Neuronal stem cell (in vitro differentiated cells): ENCODE data around the gene TOGARAM1.

ENCODE experiments used
- DNase-seq: peaks from one replicate; pipeline ENCODE4 v3.0.0-alpha.2; 2013; ENCODE audit warnings: low spot score
- H2AFZ ChIP-seq: one replicate; pipeline ENCODE4 v1.6.1; 2013; ENCODE audit warnings: mild to moderate bottlenecking, low read length, inconsistent platforms
- H2AK5ac ChIP-seq: 2 replicates; pipeline ENCODE4 v1.6.1; 2013; ENCODE audit warnings: low read depth, mild to moderate bottlenecking, inconsistent platforms, low read length, moderate library complexity, mixed read lengths
- H2BK120ac ChIP-seq: 2 replicates; pipeline ENCODE4 v1.6.1; 2013; ENCODE audit warnings: low read depth, mild to moderate bottlenecking, inconsistent platforms, low read length, moderate library complexity, mixed read lengths
- H2BK12ac ChIP-seq: one replicate; pipeline ENCODE4 v1.6.1; 2013; ENCODE audit warnings: low read length, inconsistent platforms
- H2BK15ac ChIP-seq: 2 replicates; pipeline ENCODE4 v1.6.1; 2013; ENCODE audit warnings: mild to moderate bottlenecking, low read length, inconsistent platforms, mixed read lengths
- H2BK5ac ChIP-seq: one replicate; pipeline ENCODE4 v1.6.1; 2013; ENCODE audit warnings: inconsistent platforms, mild to moderate bottlenecking, low read length, moderate library complexity
- H3K14ac ChIP-seq: one replicate; pipeline ENCODE4 v1.6.1; 2013; ENCODE audit warnings: low read length, inconsistent platforms
- H3K18ac ChIP-seq: 2 replicates; pipeline ENCODE4 v1.6.1; 2013; ENCODE audit warnings: low read length, inconsistent platforms
- H3K23ac ChIP-seq: 2 replicates; pipeline ENCODE4 v1.6.1; 2013; ENCODE audit warnings: low read depth, mild to moderate bottlenecking, mixed read lengths, low read length, inconsistent platforms; ENCODE audit not compliant: poor library complexity
- H3K27ac ChIP-seq: replicated peaks from 3 replicates; pipeline ENCODE4 v1.5.1; 2013; ENCODE audit warnings: low read length, inconsistent platforms
- H3K27me3 ChIP-seq, 3 experiments: 2 replicates each; pipeline ENCODE4 v1.6.1; 2013; ENCODE audit warnings: low read length in 3 of 3, mild to moderate bottlenecking in 2 of 3, inconsistent platforms in 1 of 3, low read depth in 1 of 3, mixed read lengths in 1 of 3, moderate library complexity in 1 of 3; ENCODE audit not compliant: control insufficient read depth in 3 of 3, insufficient read depth in 3 of 3
- H3K36me3 ChIP-seq, 2 donors: replicated peaks in 1 of 2; 2 replicates each; pipeline ENCODE4 v1.6.1; 2013; ENCODE audit warnings: low read length in 2 of 2; ENCODE audit not compliant: control insufficient read depth in 2 of 2, insufficient read depth in 2 of 2
- H3K4ac ChIP-seq: 2 replicates; pipeline ENCODE4 v1.6.1; 2013; ENCODE audit warnings: inconsistent platforms, mild to moderate bottlenecking, low read length, moderate library complexity
- H3K4me1 ChIP-seq, 2 donors: 1 replicate in 1 of 2; 2 replicates in 1 of 2; pipeline ENCODE4 v1.6.1; 2013; ENCODE audit warnings: low read length in 2 of 2, low read depth in 1 of 2; ENCODE audit not compliant: control insufficient read depth in 2 of 2, insufficient read depth in 1 of 2
- H3K4me2 ChIP-seq: one replicate; pipeline ENCODE4 v1.6.1; 2013; ENCODE audit warnings: mild to moderate bottlenecking, low read length, inconsistent platforms; ENCODE audit not compliant: insufficient read depth, poor library complexity, severe bottlenecking
- H3K4me3 ChIP-seq, 2 donors: 2 replicates each; pipeline ENCODE4 v1.5.1; 2013; ENCODE audit warnings: low read length in 2 of 2, mild to moderate bottlenecking in 2 of 2, inconsistent platforms in 1 of 2, moderate library complexity in 1 of 2
- H3K79me1 ChIP-seq: one replicate; pipeline ENCODE4 v1.6.1; 2013; ENCODE audit warnings: low read depth, mild to moderate bottlenecking, inconsistent platforms, low read length, moderate library complexity
- H3K9ac ChIP-seq: one replicate; pipeline ENCODE4 v1.6.1; 2013; ENCODE audit warnings: mild to moderate bottlenecking, low read depth, low read length, inconsistent platforms; ENCODE audit not compliant: poor library complexity
- H3K9me3 ChIP-seq, 2 donors: replicated peaks in 1 of 2; 2 replicates each; pipeline versions ENCODE3 to v1.6.1; 2013; ENCODE audit warnings: low read length in 2 of 2, mild to moderate bottlenecking in 2 of 2, inconsistent platforms in 1 of 2, low read depth in 1 of 2, mixed read lengths in 1 of 2, moderate library complexity in 1 of 2; ENCODE audit not compliant: control insufficient read depth in 2 of 2, insufficient read depth in 1 of 2
- H4K8ac ChIP-seq: one replicate; pipeline ENCODE4 v1.6.1; 2013; ENCODE audit warnings: low read depth, mild to moderate bottlenecking, inconsistent platforms, low read length, moderate library complexity
- H4K91ac ChIP-seq: one replicate; pipeline ENCODE4 v1.6.1; 2013; ENCODE audit warnings: low read length, low read depth, mild to moderate bottlenecking, inconsistent platforms; ENCODE audit not compliant: poor library complexity
- WGBS, 2 donors: extraction: QIAGEN DNeasy Blood & Tissue Kit; methylation state at CpG; one replicate each; pipeline ENCODE4 v1.1.7; 2013; ENCODE audit warnings: missing lambda C conversion rate in 2 of 2, mixed read lengths in 1 of 2; ENCODE audit not compliant: insufficient read length in 2 of 2, insufficient replicate concordance in 1 of 2; ENCODE audit errors: extremely low coverage in 2 of 2; 5-methylcytosine and 5-hydroxymethylcytosine counted together

Gene TOGARAM1

DNA sequence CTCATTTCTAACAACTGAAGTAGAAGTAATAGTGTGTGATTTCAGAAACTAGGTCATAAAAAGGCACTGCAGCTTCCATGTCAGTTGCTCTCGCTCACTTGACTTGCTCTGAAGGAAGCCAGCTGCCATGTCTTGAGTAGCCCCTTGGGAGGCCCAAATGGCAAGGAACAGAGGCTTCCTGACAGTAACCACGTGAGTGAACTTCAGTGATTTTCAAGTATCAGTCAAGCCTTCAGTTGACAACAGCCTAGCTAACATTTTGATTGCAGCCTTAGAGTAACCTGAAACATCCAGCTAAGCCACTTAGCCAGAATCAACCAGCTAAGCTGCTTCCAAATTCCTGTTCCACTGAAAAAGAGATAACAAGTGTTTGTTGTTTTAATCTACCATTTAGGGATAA lies 26.7 kb downstream of the TOGARAM1 start:
- WGBS, 2 donors: no CpG with 5 or more reads among the region's 2 CpGs
- Histone ChIP-seq H2AFZ (no peak overlapping the region), H3K36me3 (no peaks in the 10 kb centered on the region), H3K9me3 (no peaks in the 10 kb centered on the region), H3K23ac (no peak overlapping the region), H3K79me1 (no peaks in the 10 kb centered on the region), H3K18ac (no peak overlapping the region), H3K27ac (no peak overlapping the region), H3K4ac (no peak overlapping the region), H2BK15ac (no peak overlapping the region), H3K4me2 (no peak overlapping the region), H4K8ac (no peak overlapping the region), H3K9ac (no peak overlapping the region), H2BK5ac (no peak overlapping the region), H2BK120ac (no peak overlapping the region), H3K4me3 (no peak overlapping the region), H2AK5ac (no peak overlapping the region), H3K4me1 (no peaks in the 10 kb centered on the region), H3K27me3 (no peaks in the 10 kb centered on the region), H3K14ac (no peak overlapping the region), H4K91ac (no peak overlapping the region), H2BK12ac (no peak overlapping the region)
- DNase-seq: no peak

DNA sequence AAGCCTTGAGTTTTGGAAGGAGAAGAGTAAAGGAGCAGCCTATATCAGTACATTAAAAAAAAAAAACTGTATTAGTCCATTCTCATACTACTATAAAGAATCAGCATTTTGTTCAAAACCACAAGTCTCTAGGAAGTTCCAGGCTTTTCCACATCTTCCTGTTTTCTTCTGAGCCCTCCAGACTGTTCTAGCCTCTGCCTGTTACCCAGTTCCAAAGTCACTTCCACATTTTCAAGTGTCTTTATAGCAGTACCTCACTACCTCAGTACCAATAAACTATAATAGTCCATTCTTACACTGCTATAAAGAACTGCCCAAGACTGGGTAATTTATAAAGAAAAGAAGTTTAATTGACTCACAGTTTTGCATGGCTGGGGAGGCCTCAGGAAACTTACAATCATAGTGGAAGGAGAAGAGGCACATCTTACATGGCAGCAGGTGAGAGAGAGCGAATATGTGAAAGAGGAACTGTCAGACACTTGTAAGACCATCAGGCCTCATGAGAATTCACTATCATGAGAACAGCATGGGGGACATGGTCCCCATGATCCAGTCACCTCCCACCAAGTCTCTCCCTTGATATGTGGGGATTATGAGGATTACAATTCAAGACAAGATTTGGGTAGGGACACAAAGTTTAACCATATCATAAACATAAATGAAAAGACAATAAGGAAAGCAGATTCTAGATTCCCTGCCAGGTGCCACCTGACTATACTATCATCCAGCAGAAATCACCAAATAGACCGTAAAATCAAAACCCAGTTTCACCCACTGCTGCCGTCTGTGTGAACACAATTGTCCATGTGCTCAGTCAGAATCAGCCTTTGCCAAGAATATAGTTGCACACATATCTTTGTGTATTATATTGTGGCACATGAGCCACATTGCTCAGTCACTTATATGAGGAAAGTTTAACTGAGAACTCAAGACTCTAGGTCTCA lies 27.8 kb downstream of the TOGARAM1 start:
- no peaks in the 10 kb centered on the region for H3K9me3 ChIP-seq
- H3K18ac ChIP-seq: no peak overlapping the region
- H3K79me1 ChIP-seq: peaks cover 2% of the 10 kb centered on the region
- no peak overlapping the region for H2BK120ac ChIP-seq
- no peak overlapping the region for H3K14ac ChIP-seq
- DNase-seq: no peak
- H3K4me1 ChIP-seq: no peaks in the 10 kb centered on the region
- H2AK5ac ChIP-seq: no peak overlapping the region
- H3K27me3 ChIP-seq: no peaks in the 10 kb centered on the region
- no peak overlapping the region for H3K23ac ChIP-seq
- no peak overlapping the region for H3K4me3 ChIP-seq
- no peak overlapping the region for H2BK5ac ChIP-seq
- H2BK15ac ChIP-seq: no peak overlapping the region
- no peak overlapping the region for H3K4ac ChIP-seq
- H3K27ac ChIP-seq: no peak overlapping the region
- no peak overlapping the region for H4K91ac ChIP-seq
- no peak overlapping the region for H2BK12ac ChIP-seq
- no peak overlapping the region for H3K9ac ChIP-seq
- H2AFZ ChIP-seq: no peak overlapping the region
- no peak overlapping the region for H4K8ac ChIP-seq
- WGBS, 2 donors: no CpG with 5 or more reads among the region's 3 CpGs
- no peak overlapping the region for H3K4me2 ChIP-seq
- H3K36me3 ChIP-seq: no peaks in the 10 kb centered on the region

DNA sequence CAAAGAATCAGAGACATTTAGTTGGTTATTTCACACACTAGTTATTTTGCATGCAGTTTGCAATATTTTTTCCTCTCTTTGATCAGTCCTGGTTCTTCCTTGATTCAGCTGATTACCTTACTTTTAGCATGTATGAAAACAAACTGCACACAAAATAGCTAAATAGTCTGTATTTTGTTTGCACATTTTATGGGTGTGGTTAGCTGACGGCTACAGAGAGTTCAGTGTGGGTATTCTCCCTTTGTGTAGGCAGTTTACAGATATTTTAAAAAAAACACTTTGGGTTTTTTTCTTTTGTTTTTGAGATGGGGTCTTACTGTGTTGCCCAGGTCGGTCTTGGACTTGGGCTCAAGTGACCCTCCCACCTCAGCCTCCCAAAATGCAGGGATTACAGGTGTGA lies 28.5 kb downstream of the TOGARAM1 start:
- Histone ChIP-seq H2AK5ac (no peak overlapping the region), H3K4me2 (no peak overlapping the region), H3K9ac (no peak overlapping the region), H3K36me3 (no peaks in the 10 kb centered on the region), H3K79me1 (peaks cover 2% of the 10 kb centered on the region), H3K23ac (no peak overlapping the region), H3K27ac (no peak overlapping the region), H3K4me1 (no peaks in the 10 kb centered on the region), H3K9me3 (no peaks in the 10 kb centered on the region), H3K4me3 (no peak overlapping the region), H2BK15ac (no peak overlapping the region), H2BK120ac (no peak overlapping the region), H2BK12ac (no peak overlapping the region), H3K27me3 (no peaks in the 10 kb centered on the region), H3K14ac (no peak overlapping the region), H3K4ac (no peak overlapping the region), H2BK5ac (no peak overlapping the region), H4K8ac (no peak overlapping the region), H2AFZ (no peak overlapping the region), H3K18ac (no peak overlapping the region), H4K91ac (no peak overlapping the region)
- no peak for DNase-seq
- WGBS, 2 donors: no CpG with 5 or more reads among the region's 2 CpGs

DNA sequence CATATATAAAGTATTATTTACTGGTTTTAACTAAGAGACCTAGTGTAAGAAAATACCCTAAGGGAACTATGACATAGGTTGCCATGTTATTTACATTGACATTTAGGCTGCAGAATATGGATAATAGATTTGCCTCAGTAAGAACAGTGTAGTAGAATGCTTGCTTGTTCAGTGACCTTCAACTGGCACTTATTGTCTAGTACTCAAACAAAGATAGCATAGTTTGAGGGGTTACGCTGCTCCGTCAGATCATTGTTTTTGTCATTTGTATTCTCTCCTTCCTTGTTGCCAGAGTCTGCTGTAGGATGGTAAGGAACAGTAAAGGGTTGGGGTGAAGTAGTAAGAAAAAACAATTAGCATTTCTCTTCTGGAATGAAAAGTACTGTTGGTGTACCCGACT lies 33.2 kb downstream of the TOGARAM1 start:
- Histone ChIP-seq H3K18ac (no peak overlapping the region), H3K4me1 (no peaks in the 10 kb centered on the region), H2AK5ac (no peak overlapping the region), H3K9ac (no peak overlapping the region), H3K27ac (no peak overlapping the region), H3K14ac (no peak overlapping the region), H3K36me3 (peaks cover 3 to 25% of the 10 kb centered on the region in 2 donors), H3K23ac (no peak overlapping the region), H3K27me3 (no peaks in the 10 kb centered on the region), H2BK15ac (no peak overlapping the region), H4K91ac (no peak overlapping the region), H3K4me2 (no peak overlapping the region), H3K4ac (no peak overlapping the region), H4K8ac (no peak overlapping the region), H3K79me1 (peaks cover 2% of the 10 kb centered on the region), H3K9me3 (no peaks in the 10 kb centered on the region), H2BK12ac (no peak overlapping the region), H2AFZ (no peak overlapping the region), H2BK120ac (no peak overlapping the region), H2BK5ac (no peak overlapping the region), H3K4me3 (no peak overlapping the region)
- no CpG with 5 or more reads among the region's 3 CpGs for WGBS, 2 donors
- no peak for DNase-seq
